ENCODE data around the gene TRABD2A.

- TF ChIP-seq EZH2phosphoT487 (IDR thresholded peaks at IDR 0.05; ENCODE audit: low read length): no peak
- no peak for TF ChIP-seq CTCF (IDR thresholded peaks at IDR 0.05; ENCODE audit: low read length)
- TF ChIP-seq EZH2 (optimal IDR thresholded peaks at IDR 0.05; ENCODE audit: low read depth, low read length): no peak
These were observed at the start of gene TRABD2A for GRCh38 chr2:84880645-84881521.
